ENCODE measurements around the gene PLK1.

Gene PLK1

DNA sequence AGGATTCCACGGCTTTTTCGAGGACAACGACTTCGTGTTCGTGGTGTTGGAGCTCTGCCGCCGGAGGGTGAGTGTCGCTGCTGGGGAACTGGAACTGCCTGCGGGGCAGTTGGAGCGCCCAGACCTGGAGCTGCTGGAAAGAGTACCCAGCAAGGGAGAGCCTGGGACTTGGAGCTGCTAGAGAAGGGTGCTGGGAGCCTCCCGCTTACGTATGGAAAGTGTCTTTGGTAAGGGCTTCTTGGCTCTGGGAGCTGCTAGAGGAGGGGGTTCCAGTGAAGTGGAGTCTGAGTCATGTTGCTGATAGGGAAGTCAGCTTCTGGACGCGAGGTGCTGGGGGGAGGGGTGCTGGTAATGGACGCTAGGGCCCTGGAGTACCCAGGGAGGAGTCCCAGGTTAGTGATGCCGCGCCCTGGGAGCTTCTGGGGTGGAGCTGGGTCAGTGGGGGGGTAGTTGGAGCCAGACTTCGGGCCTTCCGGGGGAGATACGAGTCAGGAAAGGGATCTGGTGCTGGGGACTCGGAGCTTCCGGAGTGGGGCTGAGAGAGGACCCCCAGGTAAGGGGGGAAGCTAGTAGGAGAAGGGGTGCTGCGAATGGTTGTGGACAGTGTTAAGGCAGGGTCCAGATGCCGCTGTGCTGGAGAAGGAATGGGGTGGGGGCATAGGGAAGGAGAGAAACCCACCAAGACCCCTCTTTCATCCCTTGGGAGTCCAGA is 741 bp downstream of the PLK1 start:
- H3F3A ChIP-seq (ENCODE audit: low read depth), result no peaks in the 10 kb centered on the region
- H3K79me2 ChIP-seq (ENCODE audit: insufficient read depth, low read length), result peaks cover 65% of the 10 kb centered on the region
- peak overlapping the region; percentile 94 for H3K4me3 ChIP-seq (ENCODE audit: low read length, poor library complexity, severe bottlenecking)
- H3K9me3 ChIP-seq (ENCODE audit: insufficient read depth, low read depth, low read length), result no peaks in the 10 kb centered on the region
- H4K20me1 ChIP-seq (ENCODE audit: insufficient read depth, low read length, poor library complexity, severe bottlenecking), result peaks cover 33% of the 10 kb centered on the region
- peaks cover 44% of the 10 kb centered on the region for H3K36me3 ChIP-seq (ENCODE audit: insufficient read depth, low read length)
- H3K9ac ChIP-seq (ENCODE audit: low read depth, low read length, poor library complexity, severe bottlenecking), result peak overlapping the region; percentile 98
- H3K27me3 ChIP-seq (ENCODE audit: insufficient read depth, low read length, poor library complexity, severe bottlenecking), result no peaks in the 10 kb centered on the region
- H2AFZ ChIP-seq (ENCODE audit: low read length), result peak overlapping the region; percentile 48
- no peaks in the 10 kb centered on the region for H3K9me2 ChIP-seq (replicated peaks; ENCODE audit: low read depth, low read length)
- H3K4me2 ChIP-seq (ENCODE audit: low read depth, low read length, poor library complexity, severe bottlenecking), result peak overlapping the region; percentile 95
- peaks cover 34% of the 10 kb centered on the region for H3K4me1 ChIP-seq (ENCODE audit: insufficient read depth, low read length, poor library complexity, severe bottlenecking)
- TF ChIP-seq, protein P1, sequence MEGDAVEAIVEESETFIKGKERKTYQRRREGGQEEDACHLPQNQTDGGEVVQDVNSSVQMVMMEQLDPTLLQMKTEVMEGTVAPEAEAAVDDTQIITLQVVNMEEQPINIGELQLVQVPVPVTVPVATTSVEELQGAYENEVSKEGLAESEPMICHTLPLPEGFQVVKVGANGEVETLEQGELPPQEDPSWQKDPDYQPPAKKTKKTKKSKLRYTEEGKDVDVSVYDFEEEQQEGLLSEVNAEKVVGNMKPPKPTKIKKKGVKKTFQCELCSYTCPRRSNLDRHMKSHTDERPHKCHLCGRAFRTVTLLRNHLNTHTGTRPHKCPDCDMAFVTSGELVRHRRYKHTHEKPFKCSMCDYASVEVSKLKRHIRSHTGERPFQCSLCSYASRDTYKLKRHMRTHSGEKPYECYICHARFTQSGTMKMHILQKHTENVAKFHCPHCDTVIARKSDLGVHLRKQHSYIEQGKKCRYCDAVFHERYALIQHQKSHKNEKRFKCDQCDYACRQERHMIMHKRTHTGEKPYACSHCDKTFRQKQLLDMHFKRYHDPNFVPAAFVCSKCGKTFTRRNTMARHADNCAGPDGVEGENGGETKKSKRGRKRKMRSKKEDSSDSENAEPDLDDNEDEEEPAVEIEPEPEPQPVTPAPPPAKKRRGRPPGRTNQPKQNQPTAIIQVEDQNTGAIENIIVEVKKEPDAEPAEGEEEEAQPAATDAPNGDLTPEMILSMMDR (conservative IDR thresholded peaks at IDR 0.05; ENCODE audit: low read length), result no peak
- TF ChIP-seq EZH2phosphoT487 (IDR thresholded peaks at IDR 0.05; ENCODE audit: borderline replicate concordance), result no peak

DNA sequence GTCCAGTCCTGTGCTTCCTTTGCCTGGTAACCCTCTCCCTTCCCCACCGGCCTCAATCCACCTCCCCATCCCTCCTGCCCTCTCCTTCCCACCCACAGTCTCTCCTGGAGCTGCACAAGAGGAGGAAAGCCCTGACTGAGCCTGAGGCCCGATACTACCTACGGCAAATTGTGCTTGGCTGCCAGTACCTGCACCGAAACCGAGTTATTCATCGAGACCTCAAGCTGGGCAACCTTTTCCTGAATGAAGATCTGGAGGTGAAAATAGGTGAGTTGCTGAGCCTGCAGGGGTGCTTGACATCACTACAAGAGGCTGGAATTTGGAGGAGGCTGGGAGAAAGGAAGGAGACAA is 1.3 kb downstream of the PLK1 start:
- no peaks in the 10 kb centered on the region for H3K9me3 ChIP-seq (ENCODE audit: insufficient read depth, low read depth, low read length)
- no peaks in the 10 kb centered on the region for H3K27me3 ChIP-seq (ENCODE audit: insufficient read depth, low read length, poor library complexity, severe bottlenecking)
- H3K4me1 ChIP-seq (ENCODE audit: insufficient read depth, low read length, poor library complexity, severe bottlenecking), result peaks cover 34% of the 10 kb centered on the region
- no peak for TF ChIP-seq EZH2phosphoT487 (IDR thresholded peaks at IDR 0.05; ENCODE audit: borderline replicate concordance)
- TF ChIP-seq, protein P1 (conservative IDR thresholded peaks at IDR 0.05; ENCODE audit: low read length), result no peak
- no peaks in the 10 kb centered on the region for H3F3A ChIP-seq (ENCODE audit: low read depth)
- H2AFZ ChIP-seq (ENCODE audit: low read length), result no peak overlapping the region
- peak overlapping the region; percentile 94 for H3K4me3 ChIP-seq (ENCODE audit: low read length, poor library complexity, severe bottlenecking)
- peak overlapping the region; percentile 95 for H3K4me2 ChIP-seq (ENCODE audit: low read depth, low read length, poor library complexity, severe bottlenecking)
- H3K9me2 ChIP-seq (replicated peaks; ENCODE audit: low read depth, low read length), result no peaks in the 10 kb centered on the region
- peaks cover 33% of the 10 kb centered on the region for H4K20me1 ChIP-seq (ENCODE audit: insufficient read depth, low read length, poor library complexity, severe bottlenecking)
- H3K79me2 ChIP-seq (ENCODE audit: insufficient read depth, low read length), result peaks cover 68% of the 10 kb centered on the region
- peaks cover 41% of the 10 kb centered on the region for H3K36me3 ChIP-seq (ENCODE audit: insufficient read depth, low read length)
- H3K9ac ChIP-seq (ENCODE audit: low read depth, low read length, poor library complexity, severe bottlenecking), result peak overlapping the region; percentile 98

DNA sequence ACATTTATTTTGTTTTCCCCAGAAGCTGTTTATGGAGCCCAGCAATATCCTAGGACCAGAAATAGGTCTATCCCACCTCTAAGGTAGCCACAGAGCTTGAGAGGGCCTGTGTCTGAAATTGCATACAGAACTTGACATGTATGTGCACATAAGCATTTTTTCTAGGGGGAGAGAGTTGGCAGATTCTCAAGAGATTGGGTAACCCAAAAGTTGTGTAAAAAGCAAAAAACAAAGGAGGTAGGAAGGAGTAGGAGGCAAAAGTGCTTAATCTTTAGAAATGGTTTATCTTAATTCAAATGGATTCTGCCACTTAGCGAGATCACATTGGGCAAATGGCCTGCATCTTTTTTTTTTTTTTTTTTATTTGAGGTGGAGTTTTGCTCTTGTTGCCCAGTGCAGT is 3.5 kb downstream of the PLK1 start:
- Histone ChIP-seq H3K4me2 (ENCODE audit: low read depth, low read length, poor library complexity, severe bottlenecking) (peak overlapping the region; percentile 95), H3K9me2 (replicated peaks; ENCODE audit: low read depth, low read length) (no peaks in the 10 kb centered on the region), H2AFZ (ENCODE audit: low read length) (no peak overlapping the region), H3K9ac (ENCODE audit: low read depth, low read length, poor library complexity, severe bottlenecking) (peak overlapping the region; percentile 98), H3F3A (ENCODE audit: low read depth) (no peaks in the 10 kb centered on the region), H3K4me1 (ENCODE audit: insufficient read depth, low read length, poor library complexity, severe bottlenecking) (peaks cover 34% of the 10 kb centered on the region), H3K4me3 (ENCODE audit: low read length, poor library complexity, severe bottlenecking) (peak overlapping the region; percentile 94), H3K36me3 (ENCODE audit: insufficient read depth, low read length) (peaks cover 59% of the 10 kb centered on the region), H3K27me3 (ENCODE audit: insufficient read depth, low read length, poor library complexity, severe bottlenecking) (no peaks in the 10 kb centered on the region), H3K79me2 (ENCODE audit: insufficient read depth, low read length) (peaks cover 89% of the 10 kb centered on the region), H3K9me3 (ENCODE audit: insufficient read depth, low read depth, low read length) (no peaks in the 10 kb centered on the region), H4K20me1 (ENCODE audit: insufficient read depth, low read length, poor library complexity, severe bottlenecking) (peaks cover 44% of the 10 kb centered on the region)
- TF ChIP-seq, protein P1 (conservative IDR thresholded peaks at IDR 0.05; ENCODE audit: low read length), result no peak
- no peak for TF ChIP-seq EZH2phosphoT487 (IDR thresholded peaks at IDR 0.05; ENCODE audit: borderline replicate concordance)
